GM21381 (cell line): ENCODE data around the gene P4HTM.

ENCODE experiments used
- ATAC-seq: cut with Tn5 transposase; IDR thresholded peaks from one replicate; pipeline ENCODE4 v1.9.1; 2021; ENCODE audit warnings: mild to moderate bottlenecking, moderate library complexity; ENCODE audit not compliant: unreplicated experiment

Gene P4HTM

GRCh38 chr3:48989796-48990635 lies at the start of gene P4HTM:
TSS of gene P4HTM (plus strand) at chr3:48990241. CDS start at chr3:48990257, 16 bp downstream.
- peak; percentile 44 for ATAC-seq

GRCh38 chr3:48945432-48945831 lies 44.6 kb upstream of the P4HTM start:
- no peak for ATAC-seq

GRCh38 chr3:48945891-48946549 lies 44.0 kb upstream of the P4HTM start:
- ATAC-seq, result no peak

GRCh38 chr3:48949376-48949717 lies 40.7 kb upstream of the P4HTM start:
- no peak for ATAC-seq

GRCh38 chr3:48950051-48950450 lies 40.0 kb upstream of the P4HTM start:
- no peak for ATAC-seq

GRCh38 chr3:48951764-48952163 lies 38.3 kb upstream of the P4HTM start:
- no peak for ATAC-seq

- no peak for ATAC-seq
These were observed 37.4 kb upstream of the P4HTM start for GRCh38 chr3:48952510-48953118.

GRCh38 chr3:48957006-48957705 lies 32.9 kb upstream of the P4HTM start:
- no peak for ATAC-seq

GRCh38 chr3:48960841-48961413 lies 29.1 kb upstream of the P4HTM start:
- ATAC-seq, result no peak

- ATAC-seq, result no peak
These were observed 27.7 kb upstream of the P4HTM start for GRCh38 chr3:48962340-48962739.

- ATAC-seq, result no peak
These were observed 27.1 kb upstream of the P4HTM start for GRCh38 chr3:48962939-48963338.

GRCh38 chr3:48963591-48963990 lies 26.4 kb upstream of the P4HTM start:
- no peak for ATAC-seq

GRCh38 chr3:48966367-48966766 lies 23.7 kb upstream of the P4HTM start:
- no peak for ATAC-seq

- no peak for ATAC-seq
These were observed 23.1 kb upstream of the P4HTM start for GRCh38 chr3:48966876-48967361.

GRCh38 chr3:48970586-48970985 lies 19.5 kb upstream of the P4HTM start:
- ATAC-seq, result no peak

- ATAC-seq, result no peak
These were observed 15.8 kb upstream of the P4HTM start for GRCh38 chr3:48974076-48974864.

GRCh38 chr3:48979451-48979850 lies 10.6 kb upstream of the P4HTM start:
- ATAC-seq, result no peak

- ATAC-seq, result no peak
These were observed 9.7 kb upstream of the P4HTM start for GRCh38 chr3:48980295-48980694.

GRCh38 chr3:48982016-48982415 lies 8.0 kb upstream of the P4HTM start:
- ATAC-seq, result no peak

- no peak for ATAC-seq
These were observed 7.4 kb upstream of the P4HTM start for GRCh38 chr3:48982686-48983085.
